Hematopoietic multipotent progenitor cell treated with erythropoietin and hydrocortisone succinate and interleukin-3 and kit ligand, for 6 days (in vitro differentiated cells): ENCODE results near the gene DHRS4.
"Not testable (repeated sequence)": the region's sequence is repeated elsewhere in the genome, so short reads cannot be mapped to it uniquely, and the experiment has no call there.

Source experiments
- DNase-seq: peaks from one replicate; pipeline ENCODE4 v3.0.0-alpha.2; 2015

DHRS4 gene

DNA sequence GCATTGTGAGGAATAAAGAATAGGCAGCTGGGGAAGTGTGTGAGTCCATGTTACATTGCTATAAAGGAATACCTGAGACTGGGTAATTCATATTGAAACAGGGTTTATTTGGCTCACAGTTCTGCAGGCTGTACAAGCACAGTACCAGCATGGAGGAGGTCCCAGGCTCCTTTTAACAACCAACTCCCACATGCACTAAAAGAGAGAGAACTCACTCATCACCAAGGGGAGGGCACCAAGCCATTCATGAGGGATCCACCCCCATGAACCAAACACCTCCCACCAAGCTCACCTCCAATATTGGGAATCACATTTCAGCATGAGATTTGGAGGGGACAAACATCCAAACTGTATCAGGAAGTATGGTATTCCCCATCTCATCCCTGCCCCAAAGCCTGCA lies 11.9 kb upstream of the DHRS4 start:
- DNase-seq: no peak

DNA sequence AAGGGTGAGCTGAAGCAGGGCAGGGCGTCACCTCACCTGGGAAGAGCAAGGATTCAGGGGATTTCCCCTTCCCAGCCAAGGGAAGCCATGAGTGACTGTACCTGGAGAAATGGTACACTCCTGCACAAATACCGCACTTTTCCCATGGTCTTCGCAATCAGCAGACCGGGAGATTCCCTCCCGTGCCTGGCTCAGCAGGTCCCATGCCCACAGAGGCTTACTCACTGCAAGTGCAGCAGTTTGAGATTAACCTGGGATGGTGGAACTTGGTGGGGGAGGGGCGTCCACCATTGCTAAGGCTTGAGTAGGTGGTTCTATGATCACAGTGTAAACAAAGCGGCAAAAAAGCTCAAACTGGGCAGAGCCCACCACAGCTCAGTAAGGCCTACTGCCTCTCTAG lies 11.0 kb upstream of the DHRS4 start:
- DNase-seq: no peak

DNA sequence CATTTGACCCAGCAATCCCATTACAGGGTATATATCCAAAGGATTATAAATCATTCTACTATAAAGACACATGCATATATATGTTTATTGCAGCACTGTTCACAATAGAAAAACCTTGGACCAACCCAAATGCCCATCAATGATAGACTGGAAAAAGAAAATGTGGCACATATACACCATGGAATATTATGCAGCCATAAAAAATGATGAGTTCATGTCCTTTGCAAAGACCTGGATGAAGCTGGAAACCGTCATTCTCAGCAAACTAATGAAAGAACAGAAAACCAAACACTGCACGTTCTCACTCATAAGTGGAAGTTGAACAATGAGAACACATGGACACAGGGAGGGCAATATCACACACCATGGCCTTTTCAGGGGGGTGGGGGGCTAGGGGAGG lies 4.5 kb upstream of the DHRS4 start:
- DNase-seq: not testable (repeated sequence)

DNA sequence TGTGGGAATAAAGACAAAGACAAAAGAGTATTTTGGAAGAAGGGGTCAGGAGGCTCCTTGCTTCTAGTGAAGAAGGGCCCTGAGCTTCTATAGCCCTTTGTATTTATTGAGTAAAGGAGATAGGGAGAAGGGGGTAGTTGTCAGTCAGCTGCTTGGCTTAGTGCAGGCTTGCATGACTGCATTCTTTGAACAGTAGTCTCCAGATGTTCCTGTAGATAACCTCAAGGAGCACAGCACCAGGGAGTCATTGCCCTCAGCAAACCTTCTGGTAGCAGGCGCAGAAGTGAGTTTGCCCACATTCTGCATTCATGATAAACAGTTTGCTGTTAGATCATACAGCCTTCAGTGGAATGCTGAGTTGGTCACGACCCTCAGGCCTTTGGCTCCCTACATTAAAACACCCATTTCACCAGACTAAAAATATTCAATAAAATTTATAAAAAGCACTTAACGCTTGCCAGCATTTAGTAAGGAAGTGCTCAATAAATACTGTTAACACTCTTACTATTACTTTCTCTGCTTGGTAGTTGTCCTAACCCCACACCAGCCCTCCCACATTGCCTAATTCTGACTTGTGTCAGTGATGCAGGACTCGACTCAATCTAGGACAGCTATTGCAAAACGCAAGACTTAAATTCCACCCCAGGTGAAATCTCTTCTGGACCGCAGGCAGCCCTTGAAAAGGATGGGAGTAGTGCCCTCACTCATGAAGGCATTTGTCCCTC lies 3.0 kb upstream of the DHRS4 start:
- peak; percentile 31 for DNase-seq

DNA sequence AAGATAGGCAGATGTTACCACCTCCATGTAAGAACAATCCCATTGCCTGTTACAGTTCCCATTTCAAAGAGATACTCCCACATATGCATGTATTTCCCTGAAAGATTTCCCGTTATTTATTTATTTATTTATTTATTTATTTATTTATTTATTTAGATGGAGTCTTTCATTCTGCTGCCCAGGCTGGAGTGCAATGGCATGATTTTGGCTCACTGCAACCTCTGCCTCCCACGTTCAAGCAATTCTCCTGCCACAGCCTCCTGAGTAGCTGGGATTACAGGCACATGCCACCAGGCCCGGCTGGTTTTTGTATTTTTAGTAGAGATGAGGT lies 2.5 kb upstream of the DHRS4 start:
- not testable (repeated sequence) for DNase-seq

DNA sequence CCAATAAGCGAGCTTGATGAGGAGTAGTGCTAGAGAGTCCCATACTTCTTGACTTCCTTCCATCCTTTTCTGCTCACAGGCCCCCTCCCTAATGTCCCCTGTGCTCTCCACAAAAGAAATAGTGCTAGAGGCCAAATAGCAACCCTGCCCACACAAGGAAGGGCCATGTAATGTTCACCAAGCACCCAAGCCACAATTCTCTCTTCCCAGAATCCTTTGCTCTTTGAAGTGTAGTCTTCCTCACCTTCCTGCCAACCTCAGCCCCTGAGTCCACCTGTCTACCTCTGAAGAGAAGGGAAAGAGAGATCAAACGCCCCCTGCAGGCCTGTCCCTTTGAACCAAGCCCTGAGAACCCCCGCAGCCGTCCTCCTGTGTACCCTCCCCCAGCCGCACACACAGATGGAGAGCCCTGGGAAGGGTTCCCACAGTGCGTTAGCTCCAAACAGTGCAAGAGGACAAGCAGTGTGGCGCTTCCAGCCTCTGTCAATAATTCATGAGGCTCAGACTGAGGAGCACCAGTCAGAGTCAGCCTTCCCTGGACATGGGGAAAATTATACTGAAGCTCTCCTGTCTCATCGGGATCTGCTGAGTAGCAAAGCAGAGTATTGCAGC lies 1.9 kb upstream of the DHRS4 start:
- no peak for DNase-seq

DNA sequence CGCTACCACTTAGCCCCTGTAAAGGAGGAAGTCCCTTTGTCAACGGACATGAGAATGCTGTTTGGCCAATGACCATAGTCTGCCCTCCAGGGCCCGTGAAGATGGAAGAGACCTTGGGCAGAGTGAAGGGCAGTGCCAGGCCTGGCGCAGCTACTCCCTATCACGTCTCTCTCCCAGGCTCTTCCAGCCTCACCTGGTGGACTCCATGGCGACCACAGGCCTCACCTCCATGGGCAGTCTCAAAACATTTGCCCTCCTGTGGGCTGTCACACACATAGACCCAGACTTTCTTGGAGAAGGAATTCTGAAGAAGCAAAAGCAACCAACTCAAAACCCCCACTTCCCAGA lies 480 bp upstream of the DHRS4 start:
- not testable (repeated sequence) for DNase-seq

DNA sequence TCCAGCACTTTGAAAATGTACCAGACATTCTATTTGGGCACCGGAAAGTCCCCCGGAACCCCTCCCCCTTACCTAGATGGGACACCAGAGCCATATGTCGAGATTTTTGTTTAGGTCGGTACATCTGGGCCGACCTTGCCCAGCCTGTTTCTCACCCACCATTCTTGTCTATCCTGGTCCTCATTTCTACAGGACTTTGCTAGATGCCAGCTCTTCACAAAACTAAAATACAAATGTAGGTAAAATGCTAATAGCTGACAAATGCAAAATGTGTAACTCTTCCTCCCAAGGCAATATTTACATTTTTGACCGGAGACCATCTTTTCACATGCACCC lies 677 bp downstream of the DHRS4 start:
- DNase-seq: not testable (repeated sequence)

DNA sequence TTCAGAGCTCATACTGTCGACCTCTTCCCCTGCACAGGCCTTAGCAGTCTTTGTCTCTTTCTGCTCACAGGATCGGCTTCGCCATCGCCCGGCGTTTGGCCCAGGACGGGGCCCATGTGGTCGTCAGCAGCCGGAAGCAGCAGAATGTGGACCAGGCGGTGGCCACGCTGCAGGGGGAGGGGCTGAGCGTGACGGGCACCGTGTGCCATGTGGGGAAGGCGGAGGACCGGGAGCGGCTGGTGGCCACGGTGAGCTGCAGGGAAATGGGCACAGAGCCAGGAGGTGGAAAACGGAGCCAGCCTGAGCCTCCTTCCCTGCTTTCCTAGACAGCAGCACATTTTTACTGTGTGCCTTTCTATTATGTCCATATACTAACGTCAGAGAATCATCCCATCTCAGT lies 1.4 kb downstream of the DHRS4 start:
- not testable (repeated sequence) for DNase-seq

DNA sequence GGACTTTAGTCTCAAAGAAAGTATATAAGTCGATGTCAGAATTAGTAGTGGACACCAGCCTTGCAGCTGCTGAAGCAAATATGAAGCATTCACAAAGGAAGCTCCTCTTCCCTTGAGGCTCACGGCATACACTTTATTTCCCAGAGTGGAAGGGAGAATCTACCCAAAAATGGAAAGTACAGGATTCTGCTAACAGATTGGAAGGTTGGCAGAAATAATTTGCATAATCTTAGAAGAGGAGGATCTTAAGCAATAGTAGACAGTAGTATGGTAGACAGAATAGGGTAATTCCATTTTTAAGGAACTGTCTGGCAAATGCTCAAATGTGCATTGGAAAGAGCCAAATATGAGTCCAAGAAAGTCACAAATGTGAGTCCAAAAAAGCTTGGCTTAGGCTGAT lies 2.2 kb downstream of the DHRS4 start:
- not testable (repeated sequence) for DNase-seq

DNA sequence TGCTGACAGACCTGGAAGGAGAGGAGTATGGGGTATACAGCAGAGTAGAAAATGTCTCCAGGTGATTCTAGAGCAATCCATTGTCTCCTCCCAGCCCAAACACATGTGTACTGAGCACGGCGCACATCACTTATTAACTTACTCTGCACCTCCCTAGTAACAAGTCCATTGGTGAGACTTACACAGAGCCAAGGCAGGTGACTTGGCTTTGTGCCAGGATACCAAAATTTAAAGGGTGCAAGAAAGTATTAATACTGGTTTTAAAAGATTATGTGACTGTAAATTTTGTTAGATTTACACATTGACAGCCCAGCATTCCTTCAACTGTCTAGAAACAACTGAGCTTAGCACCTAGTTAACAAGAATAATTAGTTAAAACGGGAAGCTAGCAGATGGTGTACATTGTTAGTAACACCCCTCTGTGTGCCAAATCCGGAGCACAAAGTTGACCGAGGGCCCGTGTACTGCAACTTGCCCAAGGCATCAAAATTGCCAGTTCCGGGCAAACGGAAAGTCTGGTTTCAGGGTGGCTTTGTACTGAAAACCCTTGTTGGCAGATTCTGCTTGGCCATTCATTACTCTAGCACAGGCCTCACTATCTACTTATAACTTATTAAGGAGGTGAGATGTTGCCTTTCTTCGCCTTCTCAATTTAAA lies 4.5 kb downstream of the DHRS4 start:
- DNase-seq: not testable (repeated sequence)

DNA sequence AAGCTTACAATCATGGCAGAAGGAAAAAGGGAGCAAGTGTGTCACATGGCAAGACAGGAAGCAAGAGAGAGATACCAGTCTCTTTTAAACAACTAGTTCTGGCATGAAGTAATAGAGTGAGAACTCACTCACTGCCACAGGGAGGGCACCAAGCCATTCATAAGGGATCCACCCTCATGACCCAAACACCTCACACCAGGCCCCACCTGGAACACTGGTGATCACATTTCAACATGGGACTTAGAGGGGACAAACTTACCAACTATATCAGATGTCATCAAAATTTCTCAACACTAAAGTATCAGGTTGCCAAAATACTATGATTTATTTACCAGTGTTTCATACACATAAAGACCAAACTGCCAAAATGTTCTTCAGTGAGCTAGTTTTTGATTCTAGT lies 7.3 kb downstream of the DHRS4 start:
- not testable (repeated sequence) for DNase-seq

DNA sequence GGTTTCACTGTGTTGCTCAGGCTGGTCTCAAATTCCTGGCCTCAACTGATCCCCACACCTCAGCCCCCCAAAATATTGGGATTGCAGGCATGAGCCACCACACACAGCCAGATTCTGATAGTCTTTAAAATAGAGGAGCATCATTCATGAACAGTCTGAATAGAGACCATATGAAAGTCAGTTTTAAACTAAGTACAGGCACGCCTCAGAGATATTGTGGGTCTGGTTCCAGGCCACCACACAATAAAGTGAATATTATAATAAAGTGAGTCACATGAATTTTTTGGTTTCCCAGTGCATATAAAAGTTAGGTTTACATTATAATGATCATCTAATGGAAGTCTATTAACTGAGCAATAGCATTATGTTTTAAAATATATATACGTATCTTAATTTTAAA lies 8.1 kb downstream of the DHRS4 start:
- DNase-seq: not testable (repeated sequence)

DNA sequence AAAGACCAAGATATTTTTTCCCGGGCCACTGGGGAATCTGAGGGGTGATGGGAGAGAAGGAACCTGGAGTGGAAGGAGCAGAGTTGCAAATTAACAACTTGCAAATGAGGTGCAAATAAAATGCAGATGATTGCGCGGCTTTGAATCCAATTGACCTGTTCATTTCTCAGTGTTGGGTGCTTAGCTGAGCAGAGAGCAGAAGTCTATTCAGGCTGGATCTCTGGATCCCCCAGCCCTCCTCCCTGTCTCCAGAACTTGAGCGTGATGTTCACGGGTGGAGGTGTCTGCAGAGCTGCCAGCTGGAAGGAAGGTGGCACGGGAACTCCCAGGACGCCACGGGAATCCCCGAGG lies 15.5 kb downstream of the DHRS4 start:
- DNase-seq: not testable (repeated sequence)

DNA sequence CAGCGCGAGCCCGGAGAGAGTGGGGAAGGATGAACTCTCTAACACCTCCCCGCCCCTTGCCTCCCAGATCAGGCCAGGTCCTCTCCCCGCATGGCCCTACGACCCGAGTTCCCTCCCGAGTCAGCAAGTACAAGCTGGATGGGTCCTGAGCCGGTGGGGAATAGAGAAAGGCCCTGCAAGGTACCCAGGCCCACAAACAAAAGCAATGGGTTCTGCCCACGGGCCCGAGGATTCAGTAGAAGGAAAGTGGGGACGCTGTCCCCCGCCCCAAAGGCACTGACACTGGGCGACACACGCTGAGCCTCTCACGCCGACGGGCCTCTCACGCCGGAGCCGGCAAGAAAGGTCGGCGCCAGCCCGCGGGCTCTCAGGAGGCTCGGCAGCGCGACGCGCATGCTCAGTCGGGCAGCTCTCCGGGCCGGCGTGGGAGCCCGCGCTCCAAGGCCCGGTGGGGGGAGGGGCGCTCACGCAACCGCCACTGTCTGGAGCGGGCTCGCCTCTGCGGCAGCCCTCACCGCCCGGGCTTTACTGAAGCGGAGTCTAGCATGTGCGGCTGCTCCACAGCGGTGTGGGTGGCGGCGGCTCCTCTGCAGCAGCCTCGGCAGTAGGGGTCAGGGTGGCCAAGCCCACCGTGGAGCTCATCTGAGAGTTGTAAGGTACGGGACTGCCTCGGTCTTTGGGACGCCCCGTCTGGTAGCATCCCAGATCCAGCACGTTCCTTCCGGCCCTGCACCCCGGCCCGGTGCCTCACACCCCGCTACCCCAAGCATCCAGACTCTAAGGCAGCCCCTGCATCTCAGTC lies 16.1 kb downstream of the DHRS4 start:
- peak; percentile 43 for DNase-seq

DNA sequence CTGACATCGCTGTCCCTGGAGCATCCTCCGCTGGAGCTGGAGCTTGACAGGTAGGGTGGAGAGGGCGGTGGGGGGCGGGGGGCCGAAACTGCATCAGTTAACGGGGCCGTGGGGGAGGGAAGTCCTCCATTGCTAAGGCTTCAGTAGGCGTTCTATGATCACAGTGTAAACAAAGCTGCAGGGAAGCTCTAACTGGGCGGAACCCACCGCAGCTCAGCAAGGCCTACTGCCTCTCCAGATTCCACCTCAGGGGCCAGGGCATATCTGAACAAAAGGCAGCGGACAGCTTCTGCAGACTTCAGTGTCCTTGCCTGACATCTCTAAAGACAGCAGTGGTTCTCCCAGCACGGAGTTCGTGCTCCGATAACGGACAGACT lies 16.7 kb downstream of the DHRS4 start:
- not testable (repeated sequence) for DNase-seq

DNA sequence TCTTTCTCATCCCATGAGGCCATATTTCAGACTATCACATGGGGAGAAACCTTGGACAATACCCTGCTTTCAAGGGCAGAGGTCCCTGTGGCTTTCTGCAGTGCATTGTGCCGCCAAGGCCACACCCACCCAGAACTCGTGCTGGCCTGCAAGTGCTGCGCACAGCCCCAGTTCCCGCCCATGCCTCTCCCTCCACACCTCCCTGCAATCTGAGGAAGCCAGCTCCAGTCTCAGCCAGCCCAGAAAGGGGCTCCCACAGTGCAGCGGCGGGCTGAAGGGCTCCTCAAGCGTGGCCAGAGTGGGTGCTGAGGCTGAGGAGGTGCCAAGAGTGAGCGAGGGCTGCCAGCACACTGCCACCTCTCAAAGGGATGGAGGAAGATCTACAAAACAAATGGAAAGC lies 19.6 kb downstream of the DHRS4 start:
- DNase-seq: not testable (repeated sequence)

DNA sequence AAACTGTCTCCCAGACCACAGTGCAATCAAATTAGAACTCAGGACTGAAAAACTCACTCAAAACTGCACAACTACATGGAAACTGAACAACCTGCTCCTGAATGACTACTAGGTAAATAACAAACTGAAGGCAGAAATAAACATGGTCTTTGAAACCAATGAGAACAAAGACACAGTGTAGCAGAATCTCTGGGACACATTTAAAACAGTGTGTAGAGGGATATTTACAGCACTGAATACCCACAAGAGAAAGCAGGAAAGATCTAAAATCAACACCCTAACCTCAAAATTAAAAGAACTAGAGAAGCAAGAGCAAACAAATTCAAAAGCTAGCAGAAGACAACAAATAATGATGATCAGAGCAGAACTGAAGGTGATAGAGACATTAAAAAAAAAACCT lies 20.5 kb downstream of the DHRS4 start:
- DNase-seq: not testable (repeated sequence)

DNA sequence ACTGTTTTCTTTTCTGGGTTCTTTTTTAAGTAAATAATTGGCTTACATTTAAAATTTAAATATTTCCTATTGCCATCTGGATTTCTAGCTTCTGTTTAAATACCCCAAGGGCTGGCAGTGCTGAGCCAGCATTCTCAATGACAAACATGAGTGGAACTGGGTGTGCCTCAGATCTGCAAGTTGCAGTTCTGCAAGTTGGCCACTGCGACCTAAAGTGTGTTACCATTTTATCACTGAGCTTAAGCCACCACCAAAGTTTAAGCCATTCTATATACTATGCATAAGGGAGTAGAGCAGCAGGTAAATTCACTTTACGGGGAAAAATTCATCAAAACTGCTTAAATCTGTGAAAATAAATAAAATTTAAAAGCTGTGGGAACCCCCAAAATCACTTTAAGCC lies 23.6 kb downstream of the DHRS4 start:
- peak; percentile 36 for DNase-seq

DNA sequence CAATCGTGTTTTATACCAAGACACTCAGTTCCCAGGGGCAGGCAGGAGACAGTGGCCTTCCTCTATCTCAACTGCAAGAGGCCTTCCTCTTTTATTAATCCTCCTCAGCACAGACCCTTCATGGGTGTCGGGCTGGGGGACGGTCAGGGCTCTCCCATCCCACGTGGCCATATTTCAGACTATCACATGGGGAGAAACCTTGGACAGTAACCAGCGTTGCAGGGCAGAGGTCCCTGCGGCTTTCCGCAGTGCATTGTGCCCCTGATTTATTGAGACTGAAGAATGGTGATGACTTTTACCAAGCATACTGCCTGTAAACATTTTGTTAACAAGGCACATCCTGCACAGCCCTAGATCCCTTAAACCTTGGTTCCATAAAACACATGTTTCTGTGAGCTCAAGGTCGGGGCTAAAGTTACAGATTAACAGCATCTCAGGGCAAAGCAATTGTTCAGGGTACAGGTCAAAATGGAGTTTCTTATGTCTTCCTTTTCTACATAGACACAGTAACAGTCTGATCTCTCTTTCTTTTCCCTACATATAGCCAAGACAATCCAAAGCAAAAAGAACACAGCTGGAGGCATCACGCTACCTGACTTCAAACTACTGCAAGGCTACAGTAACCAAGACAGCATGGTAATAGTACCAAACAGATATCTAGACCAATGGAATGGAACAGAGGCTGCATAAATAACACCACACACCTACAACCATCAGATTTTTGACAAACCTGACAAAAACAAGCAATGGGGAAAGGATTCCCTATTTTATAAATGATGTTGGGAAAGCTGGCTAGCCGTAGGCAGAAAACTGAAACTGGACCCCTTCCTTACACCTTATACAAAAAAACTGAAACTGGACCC lies 28.6 kb downstream of the DHRS4 start:
- DNase-seq: not testable (repeated sequence)

DNA sequence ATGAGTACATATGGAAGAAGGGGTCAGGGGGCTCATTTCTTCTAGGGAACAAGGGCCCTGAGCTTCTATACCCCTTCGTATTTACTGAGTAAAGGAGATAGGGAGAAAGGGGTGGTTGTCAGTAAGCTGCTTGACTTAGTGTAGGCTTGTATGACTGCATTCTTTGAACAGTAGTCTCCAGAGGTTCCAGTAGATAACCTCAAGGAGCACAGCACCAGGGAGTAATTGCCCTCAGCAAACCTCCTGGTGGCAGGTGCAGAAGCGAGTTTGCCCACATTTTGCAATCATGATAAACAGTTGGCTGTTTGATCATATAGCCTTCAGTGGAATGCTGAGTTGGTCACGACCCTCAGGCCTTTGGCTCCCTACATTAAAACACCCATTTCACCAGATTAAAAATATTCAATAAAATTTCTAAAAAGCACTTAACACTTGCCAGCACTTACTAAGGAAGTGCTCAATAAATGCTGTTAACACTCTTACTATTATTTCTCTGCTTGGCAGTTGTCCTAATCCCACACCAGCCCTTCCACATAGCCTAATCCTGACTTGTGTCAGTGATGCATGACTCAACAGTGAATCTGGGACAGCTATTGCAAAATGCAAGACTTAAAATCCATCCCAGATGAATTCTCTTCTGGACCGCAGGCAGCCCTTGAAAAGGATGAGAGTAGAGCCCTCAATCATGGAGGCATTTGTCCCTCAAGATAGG lies 31.5 kb downstream of the DHRS4 start:
- DNase-seq: peak; percentile 14

DNA sequence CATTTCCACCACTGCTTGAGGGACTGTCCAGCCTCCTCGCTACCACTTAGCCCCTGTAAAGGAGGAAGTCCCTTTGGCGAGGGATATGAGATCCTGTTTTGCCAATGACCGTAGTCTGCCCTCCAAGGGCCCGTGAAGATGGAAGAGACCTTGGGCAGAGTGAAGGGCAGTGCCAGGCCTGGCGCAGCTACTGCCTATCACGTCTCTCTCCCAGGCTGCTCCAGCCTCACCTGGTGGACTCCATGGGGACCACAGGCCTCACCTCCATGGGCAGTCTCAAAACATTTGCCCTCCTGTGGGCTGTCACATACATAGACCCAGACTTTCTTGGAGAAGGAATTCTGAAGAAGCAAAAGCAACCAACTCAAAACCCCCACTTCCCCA lies 34.6 kb downstream of the DHRS4 start:
- not testable (repeated sequence) for DNase-seq
